ENCODE measurements around the gene RNF112. TPM values are rescaled to one million over a fixed set of nuclear protein-coding genes. Genes with fewer than 3 reads are reported as not detected.

RNF112 gene
- total and polyA plus RNA-seq, 7 donors, result 0.60 to 8.6 (median 7.2) TPM

DNA sequence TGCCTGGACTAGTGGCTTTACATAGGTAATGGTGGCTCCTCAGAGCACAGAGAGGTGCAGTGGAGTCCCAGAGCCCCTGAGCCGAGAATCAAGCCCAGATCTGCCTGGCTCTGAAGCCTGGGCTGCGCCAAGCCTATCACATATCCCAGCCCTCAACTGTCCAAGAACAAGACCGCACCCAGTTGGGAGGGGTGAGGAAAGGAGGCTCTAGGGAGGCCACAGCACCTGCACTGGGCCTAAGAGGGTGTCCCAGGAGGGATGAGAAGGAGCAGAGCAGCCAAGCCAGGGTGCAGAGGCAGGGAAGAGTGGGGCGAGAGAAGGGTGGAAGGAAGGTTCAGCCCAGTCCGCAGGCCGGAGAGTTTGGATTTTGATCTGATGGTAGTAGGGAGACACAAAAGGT lies 941 bp upstream of the RNF112 start:
- Histone ChIP-seq H3K9me3 (no peaks in the 10 kb centered on the region), H3K27me3 (no peaks in the 10 kb centered on the region), H3K36me3 (peaks cover 0 to 8% (median 0%) of the 10 kb centered on the region in 4 donors), H3K4me1 (peaks cover 0 to 29% (median 21%) of the 10 kb centered on the region in 4 donors), H3K4me3 (no peak overlapping the region), H3K27ac (peak overlapping the region in 2 of 4 donors; percentile 41 to 75)
- intact Hi-C loops (cut with DNase I), result loop anchor here (5.0 kb wide), 1 partner anchor 48 kb away; the partner anchor contains the start of gene B9D1
- WGBS, 2 donors, result 62 to 90% methylated on average over 6 of the region's 6 CpGs
- DNase-seq, result no peak
- TF ChIP-seq, protein P1, sequence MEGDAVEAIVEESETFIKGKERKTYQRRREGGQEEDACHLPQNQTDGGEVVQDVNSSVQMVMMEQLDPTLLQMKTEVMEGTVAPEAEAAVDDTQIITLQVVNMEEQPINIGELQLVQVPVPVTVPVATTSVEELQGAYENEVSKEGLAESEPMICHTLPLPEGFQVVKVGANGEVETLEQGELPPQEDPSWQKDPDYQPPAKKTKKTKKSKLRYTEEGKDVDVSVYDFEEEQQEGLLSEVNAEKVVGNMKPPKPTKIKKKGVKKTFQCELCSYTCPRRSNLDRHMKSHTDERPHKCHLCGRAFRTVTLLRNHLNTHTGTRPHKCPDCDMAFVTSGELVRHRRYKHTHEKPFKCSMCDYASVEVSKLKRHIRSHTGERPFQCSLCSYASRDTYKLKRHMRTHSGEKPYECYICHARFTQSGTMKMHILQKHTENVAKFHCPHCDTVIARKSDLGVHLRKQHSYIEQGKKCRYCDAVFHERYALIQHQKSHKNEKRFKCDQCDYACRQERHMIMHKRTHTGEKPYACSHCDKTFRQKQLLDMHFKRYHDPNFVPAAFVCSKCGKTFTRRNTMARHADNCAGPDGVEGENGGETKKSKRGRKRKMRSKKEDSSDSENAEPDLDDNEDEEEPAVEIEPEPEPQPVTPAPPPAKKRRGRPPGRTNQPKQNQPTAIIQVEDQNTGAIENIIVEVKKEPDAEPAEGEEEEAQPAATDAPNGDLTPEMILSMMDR (IDR thresholded peaks at IDR 0.05), result no peak

DNA sequence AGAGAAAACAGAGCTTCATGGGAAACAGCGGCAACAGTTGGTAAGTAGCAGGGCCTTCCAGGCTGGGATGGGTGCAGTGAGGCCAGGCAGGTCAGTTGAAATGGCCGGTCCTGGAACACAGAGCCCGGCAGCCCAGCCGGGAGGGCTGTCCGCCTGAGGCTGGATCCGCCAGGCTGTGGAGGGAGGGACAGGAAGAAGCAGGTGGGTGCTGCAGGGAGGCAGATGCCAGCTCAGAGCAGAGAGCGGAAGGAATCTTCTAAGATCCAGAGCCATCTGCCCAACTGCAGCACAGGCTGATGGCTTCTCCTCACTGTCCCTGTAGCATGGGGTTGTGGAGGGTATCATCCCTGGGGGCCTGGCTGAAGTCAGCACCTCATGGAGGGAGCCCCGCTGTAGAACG lies 599 bp downstream of the RNF112 start:
- intact Hi-C loops (cut with DNase I), result loop anchor here (5.0 kb wide), 1 partner anchor 49 kb away; the partner anchor contains the start of gene B9D1
- TF ChIP-seq POLR2AphosphoS5 (IDR thresholded peaks at IDR 0.05) (no peak), EP300 (IDR thresholded peaks at IDR 0.05) (no peak), POLR2A (IDR thresholded peaks at IDR 0.05) (no peak)
- TF ChIP-seq, protein P1 (IDR thresholded peaks at IDR 0.05), result no peak
- Histone ChIP-seq H3K36me3 (peaks cover 0 to 16% (median 0%) of the 10 kb centered on the region in 4 donors), H3K27ac (peak overlapping the region in 3 of 4 donors; percentile 41 to 75 (median 65)), H3K4me3 (peak overlapping the region; percentile 14 to 52 (median 38)), H3K4me1 (peaks cover 0 to 29% (median 21%) of the 10 kb centered on the region in 4 donors), H3K9me3 (no peaks in the 10 kb centered on the region), H3K27me3 (no peaks in the 10 kb centered on the region)
- 83 to 85% methylated on average over 9 of the region's 9 CpGs for WGBS, 2 donors
- DNase-seq, result no peak

DNA sequence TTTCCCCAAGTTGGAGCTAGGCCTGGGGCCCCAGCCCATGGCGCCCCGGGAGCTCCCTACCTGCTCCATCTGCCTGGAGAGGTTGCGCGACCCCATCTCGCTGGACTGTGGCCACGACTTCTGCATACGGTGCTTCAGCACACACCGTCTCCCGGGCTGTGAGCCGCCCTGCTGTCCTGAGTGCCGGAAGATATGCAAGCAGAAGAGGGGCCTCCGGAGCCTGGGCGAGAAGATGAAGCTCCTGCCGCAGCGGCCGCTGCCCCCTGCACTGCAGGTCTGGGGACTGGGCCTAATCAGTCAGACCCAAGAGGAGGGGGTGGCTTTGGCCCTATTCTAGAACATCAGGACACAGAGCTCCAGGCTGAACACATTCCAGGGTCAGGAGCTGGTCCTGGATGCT lies 1.5 kb downstream of the RNF112 start:
- WGBS, 2 donors, result 94 to 95% methylated on average over 16 of the region's 16 CpGs
- peaks cover 0 to 16% (median 0%) of the 10 kb centered on the region in 4 donors for H3K36me3 ChIP-seq
- intact Hi-C loops (cut with DNase I), result loop anchor here (5.0 kb wide), 1 partner anchor 50 kb away; the partner anchor contains the start of gene B9D1
- TF ChIP-seq, protein P1 (IDR thresholded peaks at IDR 0.05), result no peak
- TF ChIP-seq POLR2AphosphoS5 (IDR thresholded peaks at IDR 0.05) (no peak), EP300 (IDR thresholded peaks at IDR 0.05) (no peak), POLR2A (IDR thresholded peaks at IDR 0.05) (no peak)
- peaks cover 0 to 29% (median 21%) of the 10 kb centered on the region in 4 donors for H3K4me1 ChIP-seq
- H3K27ac ChIP-seq, result no peak overlapping the region
- no peak overlapping the region for H3K4me3 ChIP-seq
- DNase-seq, result no peak
- H3K27me3 ChIP-seq, result no peaks in the 10 kb centered on the region
- no peaks in the 10 kb centered on the region for H3K9me3 ChIP-seq

DNA sequence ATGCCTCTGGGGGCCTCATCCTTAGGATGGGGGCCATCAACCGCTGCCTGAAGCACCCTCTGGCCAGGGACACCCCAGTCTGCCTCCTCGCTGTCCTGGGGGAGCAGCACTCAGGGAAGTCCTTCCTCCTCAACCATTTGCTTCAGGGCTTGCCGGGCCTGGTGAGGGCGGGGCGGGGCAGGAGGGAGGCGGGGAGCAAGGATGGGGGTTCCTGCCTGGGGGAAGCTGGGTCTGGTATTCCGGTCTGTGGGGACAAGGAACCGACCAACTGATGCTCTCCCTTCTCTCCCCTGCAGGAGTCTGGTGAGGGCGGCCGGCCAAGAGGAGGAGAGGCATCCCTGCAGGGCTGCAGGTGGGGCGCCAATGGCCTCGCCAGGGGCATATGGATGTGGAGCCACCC lies 2.0 kb downstream of the RNF112 start:
- H3K27me3 ChIP-seq, result no peaks in the 10 kb centered on the region
- H3K4me3 ChIP-seq, result no peak overlapping the region
- H3K4me1 ChIP-seq, result peaks cover 0 to 29% (median 25%) of the 10 kb centered on the region in 4 donors
- H3K9me3 ChIP-seq, result no peaks in the 10 kb centered on the region
- 77 to 91% methylated on average over 12 of the region's 12 CpGs for WGBS, 2 donors
- no peak for DNase-seq
- H3K27ac ChIP-seq, result no peak overlapping the region
- no peak for TF ChIP-seq EP300 (IDR thresholded peaks at IDR 0.05)
- TF ChIP-seq POLR2AphosphoS5 (IDR thresholded peaks at IDR 0.05), result no peak
- TF ChIP-seq, protein P1 (IDR thresholded peaks at IDR 0.05), result no peak
- no peak for TF ChIP-seq POLR2A (IDR thresholded peaks at IDR 0.05)
- intact Hi-C loops (cut with DNase I), result loop anchor here (5.0 kb wide), 1 partner anchor 51 kb away; the partner anchor contains the start of gene B9D1
- peaks cover 0 to 16% (median 0%) of the 10 kb centered on the region in 4 donors for H3K36me3 ChIP-seq

DNA sequence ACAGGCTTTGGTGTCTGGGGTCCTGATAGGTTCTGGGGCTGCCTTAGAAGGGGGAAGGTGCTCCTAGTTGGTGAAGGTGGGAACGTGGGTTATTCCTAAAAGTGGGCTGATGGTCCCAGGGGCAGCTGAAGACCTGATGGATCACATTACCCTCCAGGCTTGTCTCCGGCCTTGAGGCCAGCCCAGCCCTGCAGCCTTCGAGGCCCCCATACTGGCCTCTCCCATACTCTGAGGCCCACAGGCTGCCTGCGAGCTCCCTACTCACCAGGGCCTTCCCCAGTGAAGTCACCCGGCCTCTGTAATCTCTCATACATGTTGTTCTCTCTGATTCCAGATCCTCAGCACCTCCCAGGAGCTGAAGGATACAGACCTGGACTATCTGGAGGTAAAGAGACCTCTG lies 2.7 kb downstream of the RNF112 start:
- Histone ChIP-seq H3K36me3 (peaks cover 0 to 16% (median 0%) of the 10 kb centered on the region in 4 donors), H3K9me3 (no peaks in the 10 kb centered on the region), H3K4me1 (peaks cover 0 to 29% (median 26%) of the 10 kb centered on the region in 4 donors), H3K27ac (no peak overlapping the region), H3K27me3 (no peaks in the 10 kb centered on the region), H3K4me3 (no peak overlapping the region)
- intact Hi-C loops (cut with DNase I), result loop anchor here (5.0 kb wide), 1 partner anchor 51 kb away; the partner anchor contains the start of gene B9D1
- no peak for TF ChIP-seq POLR2A (IDR thresholded peaks at IDR 0.05)
- no peak for TF ChIP-seq EP300 (IDR thresholded peaks at IDR 0.05)
- no peak for TF ChIP-seq POLR2AphosphoS5 (IDR thresholded peaks at IDR 0.05)
- TF ChIP-seq, protein P1 (IDR thresholded peaks at IDR 0.05), result no peak
- DNase-seq, result no peak
- WGBS, 2 donors, result 90 to 91% methylated on average over 5 of the region's 5 CpGs
